Smooth muscle cell (in vitro differentiated cells): ENCODE measurements around the gene ATIC. TPM values are rescaled to one million over a fixed set of nuclear protein-coding genes. Genes with fewer than 3 reads are reported as not detected.
"Not testable (repeated sequence)": the region's sequence is repeated elsewhere in the genome, so short reads cannot be mapped to it uniquely, and the experiment has no call there.

Experiments
- DNase-seq: peaks from one replicate; lab custom pipeline; 2025; ENCODE audit not compliant: unreplicated experiment; lab: John Stamatoyannopoulos, UW
- H2AFZ ChIP-seq: fragments of 200-600 bp; sonication (generic); 2 replicates; pipeline ENCODE4 v1.6.0; 2016; ENCODE audit warnings: antibody characterized with exemption, low read depth, mild to moderate bottlenecking
- H3F3A ChIP-seq: fragments of 200-600 bp; sonication (generic); 2 replicates; pipeline ENCODE4 v1.6.0; 2017; ENCODE audit warnings: antibody characterized with exemption, low read depth
- H3K27ac ChIP-seq: fragments of 200-600 bp; sonication (generic); 2 replicates; pipeline ENCODE4 v1.5.1; 2016; ENCODE audit warnings: low read depth, mild to moderate bottlenecking
- H3K27me3 ChIP-seq: fragments of 200-600 bp; sonication (generic); 2 replicates; pipeline ENCODE4 v1.6.1; 2016; ENCODE audit warnings: low read depth, mild to moderate bottlenecking
- H3K36me3 ChIP-seq: fragments of 200-600 bp; sonication (generic); 2 replicates; pipeline ENCODE4 v1.5.1; 2016; ENCODE audit warnings: low read depth
- H3K4me1 ChIP-seq: fragments of 200-600 bp; sonication (generic); 2 replicates; pipeline ENCODE4 v1.5.1; 2016; ENCODE audit warnings: low read depth
- H3K4me2 ChIP-seq: fragments of 200-600 bp; sonication (generic); 2 replicates; pipeline ENCODE4 v1.6.0; 2016; ENCODE audit warnings: mild to moderate bottlenecking
- H3K4me3 ChIP-seq: fragments of 200-600 bp; sonication (generic); 2 replicates; pipeline ENCODE4 v1.5.1; 2016; ENCODE audit warnings: mild to moderate bottlenecking
- H3K79me2 ChIP-seq: fragments of 200-600 bp; sonication (generic); 2 replicates; pipeline ENCODE4 v1.6.0; 2016; ENCODE audit warnings: low read depth, mild to moderate bottlenecking
- H3K9ac ChIP-seq: fragments of 200-600 bp; sonication (generic); 2 replicates; pipeline ENCODE4 v1.6.0; 2016; ENCODE audit warnings: low read depth
- H3K9me3 ChIP-seq: fragments of 200-600 bp; sonication (generic); replicated peaks from 2 replicates; pipeline ENCODE4 v1.5.1; 2016; ENCODE audit warnings: low read depth
- H4K20me1 ChIP-seq: fragments of 200-600 bp; sonication (generic); 2 replicates; pipeline ENCODE4 v1.6.0; 2016; ENCODE audit warnings: low read depth
- WGBS: methylation state at CpG from one replicate; pipeline ENCODE4 v1.1.7; 2016; ENCODE audit warnings: low lambda C conversion rate; 5-methylcytosine and 5-hydroxymethylcytosine counted together
- polyA plus RNA-seq: library from polyadenylated mRNA; unstranded; fragments of >200 nt; fragmentation: Nextera tagmentation; extraction: Ambion mirVana; gene quantifications from 2 replicates; pipeline ENCODE4 v1.2.1, GENCODE V29; 2016
- total RNA-seq: library from RNA; depleted of rRNA; stranded (reverse); fragments of >200 nt; gene quantifications from 2 replicates; pipeline ENCODE4 v1.2.3, GENCODE V29; 2014
- TF ChIP-seq, protein P1 (sequence below): fragments of 200-600 bp; sonication (generic); IDR thresholded peaks from 2 replicates; pipeline ENCODE4 v1.5.1; 2017; ENCODE audit warnings: borderline replicate concordance, mild to moderate bottlenecking, antibody characterized with exemption; ENCODE audit not compliant: insufficient read depth, poor library complexity, severe bottlenecking

ATIC gene
- total and polyA plus RNA-seq, 2 experiments from 2014 or later: 28.3 to 67.7 TPM

GRCh38 chr2:215290980-215291599, 20.8 kb upstream of the ATIC start:
- no peak overlapping the region for H3K4me2 ChIP-seq
- TF ChIP-seq, protein P1, sequence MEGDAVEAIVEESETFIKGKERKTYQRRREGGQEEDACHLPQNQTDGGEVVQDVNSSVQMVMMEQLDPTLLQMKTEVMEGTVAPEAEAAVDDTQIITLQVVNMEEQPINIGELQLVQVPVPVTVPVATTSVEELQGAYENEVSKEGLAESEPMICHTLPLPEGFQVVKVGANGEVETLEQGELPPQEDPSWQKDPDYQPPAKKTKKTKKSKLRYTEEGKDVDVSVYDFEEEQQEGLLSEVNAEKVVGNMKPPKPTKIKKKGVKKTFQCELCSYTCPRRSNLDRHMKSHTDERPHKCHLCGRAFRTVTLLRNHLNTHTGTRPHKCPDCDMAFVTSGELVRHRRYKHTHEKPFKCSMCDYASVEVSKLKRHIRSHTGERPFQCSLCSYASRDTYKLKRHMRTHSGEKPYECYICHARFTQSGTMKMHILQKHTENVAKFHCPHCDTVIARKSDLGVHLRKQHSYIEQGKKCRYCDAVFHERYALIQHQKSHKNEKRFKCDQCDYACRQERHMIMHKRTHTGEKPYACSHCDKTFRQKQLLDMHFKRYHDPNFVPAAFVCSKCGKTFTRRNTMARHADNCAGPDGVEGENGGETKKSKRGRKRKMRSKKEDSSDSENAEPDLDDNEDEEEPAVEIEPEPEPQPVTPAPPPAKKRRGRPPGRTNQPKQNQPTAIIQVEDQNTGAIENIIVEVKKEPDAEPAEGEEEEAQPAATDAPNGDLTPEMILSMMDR: no peak
- H3F3A ChIP-seq: no peaks in the 10 kb centered on the region
- H3K9ac ChIP-seq: no peak overlapping the region
- no peak overlapping the region for H3K27ac ChIP-seq
- H3K4me3 ChIP-seq: no peak overlapping the region
- no peak for DNase-seq
- H4K20me1 ChIP-seq: no peaks in the 10 kb centered on the region
- 71% methylated on average over 3 of the region's 3 CpGs for WGBS
- H3K27me3 ChIP-seq: no peaks in the 10 kb centered on the region
- no peaks in the 10 kb centered on the region for H3K79me2 ChIP-seq
- H3K36me3 ChIP-seq: no peaks in the 10 kb centered on the region
- H3K9me3 ChIP-seq: no peaks in the 10 kb centered on the region
- no peak overlapping the region for H2AFZ ChIP-seq
- H3K4me1 ChIP-seq: no peaks in the 10 kb centered on the region

GRCh38 chr2:215293879-215294278, 18.0 kb upstream of the ATIC start:
- no peaks in the 10 kb centered on the region for H4K20me1 ChIP-seq
- WGBS: 86% methylated on average over 4 of the region's 4 CpGs

DNA sequence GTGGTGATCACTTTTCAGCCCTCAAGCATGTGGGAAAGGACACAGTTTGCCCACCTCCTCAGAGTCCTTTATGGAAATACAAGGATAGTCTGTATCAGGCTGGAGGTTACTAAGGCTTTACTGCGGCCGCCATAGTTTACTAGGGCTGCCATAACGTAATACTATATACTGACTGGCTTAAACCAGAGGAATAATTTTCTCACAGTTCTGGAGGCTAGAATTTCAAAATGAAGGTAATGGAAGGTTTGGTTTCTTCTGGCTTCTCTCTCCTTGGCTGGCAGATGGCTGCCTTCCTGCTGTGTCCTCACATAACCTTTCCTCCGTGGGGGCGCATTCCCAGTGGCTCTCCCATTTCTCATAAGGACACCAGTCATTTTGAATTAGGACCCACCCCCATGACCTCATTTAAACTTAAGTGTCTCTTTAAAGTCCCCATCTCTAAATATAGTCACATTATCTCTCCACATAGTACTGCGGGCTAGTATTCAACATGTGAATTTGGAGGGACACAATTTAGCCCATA, 12.5 kb upstream of the ATIC start:
- no peaks in the 10 kb centered on the region for H3F3A ChIP-seq
- WGBS: 93% methylated on average over 6 of the region's 6 CpGs
- H3K4me3 ChIP-seq: no peak overlapping the region
- no peak overlapping the region for H3K9ac ChIP-seq
- no peaks in the 10 kb centered on the region for H3K4me1 ChIP-seq
- TF ChIP-seq, protein P1: no peak
- no peaks in the 10 kb centered on the region for H3K9me3 ChIP-seq
- H3K27ac ChIP-seq: no peak overlapping the region
- no peak overlapping the region for H3K4me2 ChIP-seq
- H3K36me3 ChIP-seq: no peaks in the 10 kb centered on the region
- H3K27me3 ChIP-seq: no peaks in the 10 kb centered on the region
- H4K20me1 ChIP-seq: no peaks in the 10 kb centered on the region
- H3K79me2 ChIP-seq: no peaks in the 10 kb centered on the region
- no peak overlapping the region for H2AFZ ChIP-seq
- DNase-seq: no peak

More at GRCh38 chr2:215293879-215294278, 18.0 kb upstream of the ATIC start:
- H3K79me2 ChIP-seq: no peaks in the 10 kb centered on the region
- no peaks in the 10 kb centered on the region for H3K9me3 ChIP-seq
- H3K4me1 ChIP-seq: no peaks in the 10 kb centered on the region
- no peak overlapping the region for H2AFZ ChIP-seq
- no peak for DNase-seq
- TF ChIP-seq, protein P1: no peak
- no peak overlapping the region for H3K9ac ChIP-seq
- H3K4me3 ChIP-seq: no peak overlapping the region
- no peak overlapping the region for H3K4me2 ChIP-seq
- no peaks in the 10 kb centered on the region for H3K36me3 ChIP-seq
- H3K27me3 ChIP-seq: no peaks in the 10 kb centered on the region
- H3K27ac ChIP-seq: no peak overlapping the region
- H3F3A ChIP-seq: no peaks in the 10 kb centered on the region

DNA sequence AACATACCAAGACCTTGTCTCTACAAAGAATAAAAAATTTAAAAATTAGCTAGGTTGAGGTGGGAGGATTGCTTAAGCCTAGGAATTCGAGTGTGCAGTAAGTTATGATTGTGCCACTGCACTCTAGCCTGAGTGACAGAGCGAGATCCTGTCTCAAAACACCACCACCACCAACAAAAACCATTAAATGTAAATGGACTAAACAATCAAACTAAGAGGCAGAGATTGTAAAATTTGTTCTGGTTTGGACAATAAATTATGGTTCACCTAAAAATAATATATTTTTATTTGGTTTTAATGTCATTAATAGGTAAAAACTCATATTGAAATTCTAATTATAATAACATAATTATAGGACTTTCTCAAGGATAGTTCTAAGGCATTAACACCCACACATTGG, 9.9 kb upstream of the ATIC start:
- Histone ChIP-seq H3K9me3 (no peaks in the 10 kb centered on the region), H3F3A (no peaks in the 10 kb centered on the region), H3K4me3 (no peak overlapping the region), H3K4me2 (no peak overlapping the region), H3K27ac (no peak overlapping the region), H4K20me1 (no peaks in the 10 kb centered on the region), H2AFZ (no peak overlapping the region), H3K79me2 (no peaks in the 10 kb centered on the region), H3K36me3 (no peaks in the 10 kb centered on the region), H3K4me1 (no peaks in the 10 kb centered on the region), H3K9ac (no peak overlapping the region), H3K27me3 (no peaks in the 10 kb centered on the region)
- TF ChIP-seq, protein P1: no peak
- DNase-seq: no peak
- WGBS: 88% methylated on average over 2 of the region's 2 CpGs

GRCh38 chr2:215311259-215311624, 617 bp upstream of the ATIC start:
- Histone ChIP-seq H2AFZ (peak overlapping the region; percentile 85), H3K4me2 (peak overlapping the region; percentile 92), H3K9ac (peak overlapping the region; percentile 51), H3K4me3 (peak overlapping the region; percentile 64)
- H3K4me1 ChIP-seq, DNase-seq, H3F3A ChIP-seq, H3K79me2 ChIP-seq, H3K36me3 ChIP-seq, H4K20me1 ChIP-seq, H3K27me3 ChIP-seq, H3K9me3 ChIP-seq, H3K27ac ChIP-seq: not testable (repeated sequence)
- WGBS: 88% methylated on average over 13 of the region's 13 CpGs
